MCF 10A (cell line): Measurements from ENCODE around the gene ADGRD1. TPM values are rescaled to one million over a fixed set of nuclear protein-coding genes. Genes with fewer than 3 reads are reported as not detected.

ENCODE experiments used
- BruUV-seq: library from RNA; stranded (reverse); fragments of 400-500 nt; replicated peaks from 2 replicates; lab custom pipeline; 2021; lab: Mats Ljungman, UMichigan
- CTCF ChIA-PET: fragments of 300-600 bp; sonication (Branson Sonifier 250); formaldehyde crosslinking; extraction: SDS; loops from one replicate; lab custom pipeline; 2021; ENCODE audit warnings: antibody characterized with exemption, inconsistent platforms; lab: Yijun Ruan, JAX
- POLR2A ChIA-PET: fragments of 300-600, 350-650 bp; sonication (Branson Sonifier 250); formaldehyde crosslinking; extraction: SDS; loops from one replicate; lab custom pipeline; 2020; ENCODE audit warnings: antibody characterized with exemption, inconsistent platforms; lab: Yijun Ruan, JAX
- DNase-seq: peaks from one replicate; pipeline ENCODE4 v3.0.0-alpha.2; 2018; ENCODE audit not compliant: unreplicated experiment
- H3K27ac Mint-ChIP-seq: one replicate; pipeline ENCODE4 v1.8.0; 2022; ENCODE audit warnings: mild to moderate bottlenecking, low read depth, mixed read lengths; ENCODE audit not compliant: unreplicated experiment
- H3K27me3 Mint-ChIP-seq: one replicate; pipeline ENCODE4 v1.8.0; 2022; ENCODE audit warnings: mixed read lengths; ENCODE audit not compliant: insufficient read depth, unreplicated experiment
- H3K36me3 Mint-ChIP-seq: one replicate; pipeline ENCODE4 v1.8.0; 2022; ENCODE audit warnings: mild to moderate bottlenecking, moderate library complexity, mixed read lengths; ENCODE audit not compliant: insufficient read depth, unreplicated experiment
- H3K4me1 Mint-ChIP-seq: one replicate; pipeline ENCODE4 v1.8.0; 2022; ENCODE audit warnings: mixed read lengths; ENCODE audit not compliant: insufficient read depth, unreplicated experiment
- H3K4me3 Mint-ChIP-seq: one replicate; pipeline ENCODE4 v1.8.0; 2022; ENCODE audit warnings: mild to moderate bottlenecking, moderate library complexity, mixed read lengths; ENCODE audit not compliant: unreplicated experiment
- H3K9me3 Mint-ChIP-seq: one replicate; pipeline ENCODE4 v1.8.0; 2022; ENCODE audit warnings: mixed read lengths; ENCODE audit not compliant: unreplicated experiment
- intact Hi-C: fragments of 100-400 bp; cut with micrococcal nuclease; formaldehyde crosslinking; loops from 2 replicates; pipeline ENCODE4 v1.14.1; 2022
- total RNA-seq: library from RNA; stranded (reverse); gene quantifications from 2 replicates; pipeline ENCODE4 v1.2.3, GENCODE V29; 2022
- TF ChIP-seq, protein P1 (sequence below): fragments of 200-600 bp; IDR thresholded peaks from one replicate; pipeline ENCODE4 v1.8.0; 2022; ENCODE audit warnings: antibody characterized with exemption, mild to moderate bottlenecking; ENCODE audit not compliant: unreplicated experiment

The ADGRD1 gene
- total RNA-seq, 1 experiment from 2014 or later: 0.68 TPM

DNA sequence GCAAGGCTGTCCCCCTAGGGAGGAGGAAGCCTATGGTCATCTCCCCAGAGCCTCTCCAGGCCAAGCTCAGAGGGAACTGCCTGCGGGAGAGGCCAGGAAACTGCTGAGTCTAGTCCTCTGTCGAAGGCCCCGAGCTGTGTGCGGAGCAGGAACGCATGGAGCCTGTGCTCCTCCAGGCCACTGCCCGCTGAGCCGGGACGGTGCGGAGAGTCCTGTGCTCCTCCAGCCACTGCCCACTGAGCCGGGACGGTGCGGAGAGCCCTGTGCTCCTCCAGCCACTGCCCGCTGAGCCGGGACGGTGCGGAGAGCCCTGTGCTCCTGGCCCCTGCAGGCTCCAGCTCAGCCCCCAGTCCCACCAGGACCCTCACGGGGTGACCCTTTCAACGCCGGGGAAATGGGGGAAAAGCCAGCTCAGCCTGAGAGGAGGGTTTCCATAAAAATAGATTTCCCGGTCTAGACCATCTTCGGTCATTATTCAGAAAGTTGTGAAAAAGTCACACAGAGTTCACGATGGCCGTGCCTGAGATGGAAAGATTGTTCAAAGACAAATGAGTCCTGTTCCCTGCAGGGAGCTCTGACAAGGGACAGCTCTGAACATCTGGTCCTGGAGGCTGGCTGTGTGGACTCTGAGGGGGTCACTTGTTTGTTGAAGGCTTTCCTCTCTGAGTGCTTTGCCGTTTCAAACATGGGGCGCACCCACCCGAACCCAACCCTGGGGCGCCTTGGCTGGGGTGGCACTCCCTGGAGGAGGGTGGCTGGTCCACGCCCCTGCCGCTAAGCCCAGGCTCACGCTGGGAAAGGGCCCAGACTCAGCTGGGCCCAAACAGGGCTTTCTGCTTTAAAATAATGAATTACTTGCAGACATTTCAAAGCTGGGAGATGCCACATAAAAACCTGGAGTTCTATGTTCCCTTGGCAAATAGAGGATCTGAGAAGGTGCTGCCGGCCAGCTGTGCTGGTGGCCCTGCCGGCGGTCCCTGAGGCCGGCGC, 85.5 kb downstream of the ADGRD1 start:
- TF ChIP-seq, protein P1, sequence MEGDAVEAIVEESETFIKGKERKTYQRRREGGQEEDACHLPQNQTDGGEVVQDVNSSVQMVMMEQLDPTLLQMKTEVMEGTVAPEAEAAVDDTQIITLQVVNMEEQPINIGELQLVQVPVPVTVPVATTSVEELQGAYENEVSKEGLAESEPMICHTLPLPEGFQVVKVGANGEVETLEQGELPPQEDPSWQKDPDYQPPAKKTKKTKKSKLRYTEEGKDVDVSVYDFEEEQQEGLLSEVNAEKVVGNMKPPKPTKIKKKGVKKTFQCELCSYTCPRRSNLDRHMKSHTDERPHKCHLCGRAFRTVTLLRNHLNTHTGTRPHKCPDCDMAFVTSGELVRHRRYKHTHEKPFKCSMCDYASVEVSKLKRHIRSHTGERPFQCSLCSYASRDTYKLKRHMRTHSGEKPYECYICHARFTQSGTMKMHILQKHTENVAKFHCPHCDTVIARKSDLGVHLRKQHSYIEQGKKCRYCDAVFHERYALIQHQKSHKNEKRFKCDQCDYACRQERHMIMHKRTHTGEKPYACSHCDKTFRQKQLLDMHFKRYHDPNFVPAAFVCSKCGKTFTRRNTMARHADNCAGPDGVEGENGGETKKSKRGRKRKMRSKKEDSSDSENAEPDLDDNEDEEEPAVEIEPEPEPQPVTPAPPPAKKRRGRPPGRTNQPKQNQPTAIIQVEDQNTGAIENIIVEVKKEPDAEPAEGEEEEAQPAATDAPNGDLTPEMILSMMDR: no peak
- intact Hi-C loops: no loop called here
- DNase-seq: no peak
- no peak overlapping the region for H3K27ac Mint-ChIP-seq
- H3K4me3 Mint-ChIP-seq: no peak overlapping the region
- CTCF ChIA-PET: interaction anchor here (1.2 kb wide), 1 partner anchor 9 kb away, joined by 3 read pairs; no protein-coding TSS in a partner anchor
- H3K27me3 Mint-ChIP-seq: peaks cover 29% of the 10 kb centered on the region
- no TSS peak for BruUV-seq
- no peaks in the 10 kb centered on the region for H3K36me3 Mint-ChIP-seq
- peaks cover 11% of the 10 kb centered on the region for H3K9me3 Mint-ChIP-seq
- POLR2A ChIA-PET: no interaction called here
- no peaks in the 10 kb centered on the region for H3K4me1 Mint-ChIP-seq

DNA sequence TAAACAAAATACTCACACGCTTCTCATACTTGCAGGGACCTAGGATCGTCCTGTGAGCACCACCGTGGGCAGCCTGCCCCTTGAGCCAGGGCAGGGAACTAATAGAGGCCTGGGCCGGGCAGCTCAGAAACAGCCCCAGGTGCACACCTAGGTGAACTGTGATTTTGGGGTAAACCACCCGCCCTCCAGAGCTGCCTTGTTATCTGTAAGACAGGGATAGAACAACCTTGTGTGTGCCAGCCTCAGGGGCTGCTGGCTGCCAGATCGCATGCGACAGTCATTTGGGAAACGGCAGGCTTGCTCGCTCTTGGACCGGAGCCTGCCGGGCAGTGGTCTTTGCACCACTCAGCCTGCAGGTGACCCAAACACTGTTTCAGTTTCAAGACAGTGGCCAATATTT, 86.8 kb downstream of the ADGRD1 start:
- H3K36me3 Mint-ChIP-seq: no peaks in the 10 kb centered on the region
- POLR2A ChIA-PET: no interaction called here
- no peaks in the 10 kb centered on the region for H3K4me1 Mint-ChIP-seq
- TF ChIP-seq, protein P1: no peak
- no peak overlapping the region for H3K27ac Mint-ChIP-seq
- no TSS peak for BruUV-seq
- no peak overlapping the region for H3K4me3 Mint-ChIP-seq
- H3K27me3 Mint-ChIP-seq: peaks cover 20% of the 10 kb centered on the region
- intact Hi-C loops: no loop called here
- peaks cover 11% of the 10 kb centered on the region for H3K9me3 Mint-ChIP-seq
- CTCF ChIA-PET: interaction anchor here (0.7 kb wide), 2 partner anchors 396 to 520 kb away, joined by 3 to 4 read pairs; no protein-coding TSS in a partner anchor
- no peak for DNase-seq

- Mint-ChIP-seq H3K27ac (no peak overlapping the region), H3K4me1 (no peaks in the 10 kb centered on the region), H3K9me3 (peaks cover 10% of the 10 kb centered on the region), H3K36me3 (no peaks in the 10 kb centered on the region), H3K27me3 (peaks cover 20% of the 10 kb centered on the region), H3K4me3 (no peak overlapping the region)
- BruUV-seq: no TSS peak
- TF ChIP-seq, protein P1: no peak
- CTCF ChIA-PET: interaction anchor here (0.5 kb wide), 1 partner anchor 413 kb away, joined by 3 read pairs; no protein-coding TSS in a partner anchor
- intact Hi-C loops: no loop called here
- no peak for DNase-seq
- POLR2A ChIA-PET: no interaction called here
Observed at GRCh38 chr12:131041216-131041967, 87.7 kb downstream of the ADGRD1 start.
